SH-SY5Y (cell line): Measurements from ENCODE around the gene COPB2.

Experiments
- GATA2 ChIP-seq: IDR thresholded peaks from 2 replicates; pipeline ENCODE4 v1.6.1; 2011; ENCODE audit warnings: mild to moderate bottlenecking, low read depth, low read length
- GATA3 ChIP-seq: IDR thresholded peaks from 2 replicates; pipeline ENCODE4 v1.6.1; 2011; ENCODE audit warnings: low read depth, mild to moderate bottlenecking, low read length, moderate library complexity

GRCh38 chr3:139317215-139317614 lies 72.2 kb downstream of the COPB2 start:
- TF ChIP-seq GATA2 (no peak), GATA3 (no peak)
